Right atrium auricular region (tissue), 2 donors: ENCODE measurements around the gene ZNF683. TPM values are rescaled to one million over a fixed set of nuclear protein-coding genes. Genes with fewer than 3 reads are reported as not detected.
"Not testable (repeated sequence)": the region's sequence is repeated elsewhere in the genome, so short reads cannot be mapped to it uniquely, and the experiment has no call there.

Experiments used
- DNase-seq: peaks from one replicate; pipeline ENCODE4 v3.0.0-alpha.2; 2019; ENCODE audit warnings: low spot score
- H3K27ac ChIP-seq, 2 donors: fragments of 200-600 bp; sonication (generic); 1 replicate in 1 of 2; 2 replicates in 1 of 2; pipeline ENCODE4 v1.5.1; 2016 to 2019
- H3K27me3 ChIP-seq, 2 donors: fragments of 200-600 bp; sonication (generic); one replicate each; pipeline versions ENCODE4 v1.5.1 to v1.6.0; 2017 to 2019
- H3K36me3 ChIP-seq: fragments of 200-600 bp; sonication (generic); one replicate; pipeline ENCODE4 v1.5.1; 2016
- H3K4me1 ChIP-seq, 2 donors: fragments of 200-600 bp; sonication (generic); one replicate each; pipeline versions ENCODE4 v1.5.1 to v1.6.0; 2017 to 2019
- H3K4me3 ChIP-seq, 2 donors: fragments of 200-600 bp; sonication (generic); 1 replicate in 1 of 2; 2 replicates in 1 of 2; pipeline ENCODE4 v1.5.1; 2017 to 2019; ENCODE audit warnings: mild to moderate bottlenecking in 1 of 2, moderate library complexity in 1 of 2
- H3K9me3 ChIP-seq, 2 donors: fragments of 200-600 bp; sonication (generic); one replicate each; pipeline ENCODE4 v1.5.1; 2019
- total RNA-seq, 2 donors: library from RNA; depleted of rRNA; stranded (reverse); fragments of >200 nt; gene quantifications; one replicate each; pipeline ENCODE4 v1.1.0, GENCODE V29; 2016
- TF ChIP-seq, protein P1 (sequence below), 2 donors: fragments of 200-600 bp; sonication (generic); IDR thresholded peaks; one replicate each; pipeline ENCODE4 v1.5.1; 2019; ENCODE audit warnings: antibody characterized with exemption in 2 of 2

Gene ZNF683
- total RNA-seq, 2 donors from 2014 or later = not detected

DNA sequence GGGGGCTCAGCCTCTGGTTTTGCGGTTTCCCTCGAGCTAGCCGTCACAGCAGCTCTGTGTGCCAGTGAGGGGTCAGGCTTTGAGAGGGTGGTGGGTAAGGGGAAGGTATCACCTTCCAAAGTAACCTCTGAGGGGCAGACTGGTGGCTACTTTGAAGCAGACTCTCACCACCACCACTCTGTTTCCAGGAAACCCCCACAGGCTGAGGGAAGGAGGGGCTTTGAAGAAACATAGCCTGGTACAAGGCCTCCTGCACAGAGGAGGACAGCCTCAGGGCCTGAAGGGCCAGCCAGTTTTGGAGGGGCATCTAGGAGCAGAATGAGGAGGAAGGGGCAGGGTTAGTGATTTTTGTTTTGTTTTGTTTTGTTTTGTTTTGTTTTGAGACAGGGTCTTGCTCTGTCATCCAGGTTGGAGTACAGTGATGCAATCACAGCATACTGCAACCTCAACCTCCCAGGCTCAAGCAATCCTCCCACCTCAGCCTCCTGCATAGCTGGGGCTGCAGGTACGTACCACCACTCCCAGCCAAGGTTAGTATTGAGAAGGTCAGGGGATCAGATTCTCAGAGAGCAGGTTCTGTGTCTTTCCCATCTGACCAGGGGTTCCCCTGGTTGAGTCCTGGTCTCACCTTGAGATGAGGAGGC, 17.2 kb upstream of the ZNF683 start:
- TF ChIP-seq, protein P1, sequence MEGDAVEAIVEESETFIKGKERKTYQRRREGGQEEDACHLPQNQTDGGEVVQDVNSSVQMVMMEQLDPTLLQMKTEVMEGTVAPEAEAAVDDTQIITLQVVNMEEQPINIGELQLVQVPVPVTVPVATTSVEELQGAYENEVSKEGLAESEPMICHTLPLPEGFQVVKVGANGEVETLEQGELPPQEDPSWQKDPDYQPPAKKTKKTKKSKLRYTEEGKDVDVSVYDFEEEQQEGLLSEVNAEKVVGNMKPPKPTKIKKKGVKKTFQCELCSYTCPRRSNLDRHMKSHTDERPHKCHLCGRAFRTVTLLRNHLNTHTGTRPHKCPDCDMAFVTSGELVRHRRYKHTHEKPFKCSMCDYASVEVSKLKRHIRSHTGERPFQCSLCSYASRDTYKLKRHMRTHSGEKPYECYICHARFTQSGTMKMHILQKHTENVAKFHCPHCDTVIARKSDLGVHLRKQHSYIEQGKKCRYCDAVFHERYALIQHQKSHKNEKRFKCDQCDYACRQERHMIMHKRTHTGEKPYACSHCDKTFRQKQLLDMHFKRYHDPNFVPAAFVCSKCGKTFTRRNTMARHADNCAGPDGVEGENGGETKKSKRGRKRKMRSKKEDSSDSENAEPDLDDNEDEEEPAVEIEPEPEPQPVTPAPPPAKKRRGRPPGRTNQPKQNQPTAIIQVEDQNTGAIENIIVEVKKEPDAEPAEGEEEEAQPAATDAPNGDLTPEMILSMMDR (IDR thresholded peaks at IDR 0.05) = no peak
- no peaks in the 10 kb centered on the region for H3K9me3 ChIP-seq
- no peak overlapping the region for H3K27ac ChIP-seq
- H3K4me1 ChIP-seq = no peaks in the 10 kb centered on the region
- H3K4me3 ChIP-seq = no peak overlapping the region
- H3K36me3 ChIP-seq = no peaks in the 10 kb centered on the region
- no peaks in the 10 kb centered on the region for H3K27me3 ChIP-seq
- DNase-seq = no peak

DNA sequence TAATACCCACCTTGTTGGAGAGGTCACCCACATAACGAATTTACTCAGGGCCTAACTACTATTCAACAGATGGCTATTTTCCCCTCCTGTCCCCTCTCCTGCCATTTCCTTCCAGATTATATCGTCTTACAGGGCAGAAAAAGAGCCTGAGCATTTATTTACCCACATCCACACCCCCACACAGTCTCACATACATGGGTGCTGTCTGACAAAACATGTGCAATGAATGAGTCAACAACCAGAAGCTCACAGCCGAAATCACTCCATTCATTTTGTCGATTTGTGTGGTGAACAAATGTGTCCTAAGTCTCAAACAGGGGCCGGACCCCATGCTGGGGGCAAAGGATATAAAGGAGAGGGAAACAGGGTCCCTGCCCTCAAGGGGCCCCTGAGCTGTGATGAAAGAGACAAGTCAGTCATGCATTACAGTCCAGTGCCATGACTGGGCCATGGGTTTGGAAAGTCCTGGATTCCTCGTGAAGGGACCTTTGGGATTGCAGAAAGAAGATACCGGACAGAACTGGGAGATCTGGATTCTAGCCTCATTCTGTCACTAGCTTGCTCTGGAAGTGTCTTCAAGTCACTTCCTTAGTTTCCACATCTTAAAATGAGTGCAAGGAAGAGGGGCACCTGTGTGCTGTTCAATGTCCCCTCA, 16.4 kb upstream of the ZNF683 start:
- no peaks in the 10 kb centered on the region for H3K4me1 ChIP-seq
- DNase-seq = no peak
- TF ChIP-seq, protein P1 (IDR thresholded peaks at IDR 0.05) = no peak
- H3K27me3 ChIP-seq = no peaks in the 10 kb centered on the region
- no peak overlapping the region for H3K4me3 ChIP-seq
- H3K27ac ChIP-seq = no peak overlapping the region
- no peaks in the 10 kb centered on the region for H3K9me3 ChIP-seq
- no peaks in the 10 kb centered on the region for H3K36me3 ChIP-seq

DNA sequence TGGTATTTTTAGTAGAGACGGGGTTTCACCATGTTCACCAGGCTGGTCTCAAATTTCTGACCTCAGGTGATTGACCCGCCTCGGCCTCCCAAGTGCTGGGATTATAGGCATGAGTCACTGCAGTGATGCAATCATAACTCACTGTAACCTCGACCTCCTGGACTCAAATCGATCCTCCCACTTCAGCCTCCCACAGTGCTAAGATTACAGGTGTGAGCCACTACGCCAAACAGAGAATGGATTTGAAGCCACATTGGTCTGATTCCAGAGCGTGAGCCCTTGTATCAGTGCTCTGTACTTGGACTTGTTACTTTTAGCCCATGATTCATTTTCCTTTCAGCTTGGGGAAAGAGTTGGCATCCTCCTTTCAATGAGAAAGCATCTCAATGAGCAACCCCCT, 14.9 kb upstream of the ZNF683 start:
- Histone ChIP-seq H3K36me3 (no peaks in the 10 kb centered on the region), H3K9me3 (no peaks in the 10 kb centered on the region), H3K4me3 (no peak overlapping the region), H3K27ac (no peak overlapping the region), H3K27me3 (no peaks in the 10 kb centered on the region), H3K4me1 (no peaks in the 10 kb centered on the region)
- TF ChIP-seq, protein P1 (IDR thresholded peaks at IDR 0.05) = no peak
- DNase-seq = no peak

DNA sequence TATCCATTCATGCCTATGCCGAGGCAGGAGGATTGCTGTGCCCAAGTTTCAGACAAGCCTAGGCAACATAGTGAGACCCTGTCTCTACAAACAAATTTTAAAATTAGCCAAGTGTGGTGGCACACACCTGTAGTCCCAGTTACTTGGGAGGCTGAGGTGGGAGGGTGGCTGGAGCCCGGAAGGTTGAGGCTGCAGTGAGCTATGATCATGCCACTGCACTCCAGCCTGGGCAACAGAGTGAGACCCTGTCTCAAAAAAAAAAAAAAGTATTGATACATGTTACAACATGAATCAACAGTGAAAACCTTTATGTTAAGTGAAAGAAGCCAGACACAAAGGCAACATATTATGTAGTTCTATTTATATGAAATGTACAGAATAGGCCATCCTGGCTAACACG, 12.5 kb upstream of the ZNF683 start:
- H3K36me3 ChIP-seq, H3K4me3 ChIP-seq, H3K4me1 ChIP-seq, DNase-seq, H3K9me3 ChIP-seq, H3K27me3 ChIP-seq, H3K27ac ChIP-seq: not testable (repeated sequence)

DNA sequence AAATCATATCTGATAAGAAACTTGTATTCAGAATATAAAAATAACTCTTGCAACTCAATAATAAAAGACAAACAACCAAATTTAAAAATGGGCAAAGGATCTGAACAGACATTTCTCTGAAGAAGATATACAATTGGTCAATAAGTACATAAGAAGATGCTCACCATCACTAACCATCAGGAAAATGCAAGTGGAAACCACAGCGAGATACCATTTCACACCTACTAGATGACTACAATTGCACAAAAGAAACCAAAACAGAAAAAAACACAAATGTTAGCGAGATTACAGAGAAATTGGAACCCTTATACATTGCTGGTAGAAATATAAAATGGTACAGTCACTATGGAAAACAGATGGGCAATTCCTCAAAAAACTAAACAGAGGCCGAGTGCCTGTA, 11.5 kb upstream of the ZNF683 start:
- Histone ChIP-seq H3K27me3 (no peaks in the 10 kb centered on the region), H3K4me3 (no peak overlapping the region), H3K4me1 (no peaks in the 10 kb centered on the region), H3K36me3 (no peaks in the 10 kb centered on the region), H3K9me3 (no peaks in the 10 kb centered on the region), H3K27ac (no peak overlapping the region)
- TF ChIP-seq, protein P1 (IDR thresholded peaks at IDR 0.05) = no peak
- DNase-seq = no peak

DNA sequence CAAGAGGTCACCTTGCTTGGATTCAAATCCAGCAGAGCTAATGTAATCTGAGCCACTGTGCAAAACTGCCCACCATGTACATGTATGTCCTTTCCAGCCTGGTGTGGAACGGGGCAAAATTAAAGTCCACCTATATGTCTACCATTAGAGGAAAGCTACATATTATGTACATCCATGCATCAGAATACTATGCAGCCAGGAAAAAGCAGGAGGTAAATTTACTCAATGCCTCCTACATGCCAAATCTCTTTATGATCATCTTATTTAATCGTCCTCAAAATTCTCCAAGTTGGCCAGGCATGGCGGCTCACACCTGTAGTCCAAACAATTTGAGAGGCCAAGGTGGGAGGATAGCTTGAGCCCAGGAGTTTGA, 6.3 kb upstream of the ZNF683 start:
- DNase-seq = no peak
- H3K27me3 ChIP-seq = no peaks in the 10 kb centered on the region
- TF ChIP-seq, protein P1 (IDR thresholded peaks at IDR 0.05) = no peak

More for the DNA sequence above, 6.3 kb upstream of the ZNF683 start:
- H3K9me3 ChIP-seq = no peaks in the 10 kb centered on the region
- H3K36me3 ChIP-seq = no peaks in the 10 kb centered on the region
- H3K4me1 ChIP-seq = peaks cover 0 to 5% of the 10 kb centered on the region in 2 donors
- no peak overlapping the region for H3K4me3 ChIP-seq
- H3K27ac ChIP-seq = no peak overlapping the region
